ENCODE measurements around the gene ACADVL. TPM values are rescaled to one million over a fixed set of nuclear protein-coding genes. Genes with fewer than 3 reads are reported as not detected.

The ACADVL gene
- total and polyA plus RNA-seq, 9 donors = 277 to 638 (median 374) TPM

DNA sequence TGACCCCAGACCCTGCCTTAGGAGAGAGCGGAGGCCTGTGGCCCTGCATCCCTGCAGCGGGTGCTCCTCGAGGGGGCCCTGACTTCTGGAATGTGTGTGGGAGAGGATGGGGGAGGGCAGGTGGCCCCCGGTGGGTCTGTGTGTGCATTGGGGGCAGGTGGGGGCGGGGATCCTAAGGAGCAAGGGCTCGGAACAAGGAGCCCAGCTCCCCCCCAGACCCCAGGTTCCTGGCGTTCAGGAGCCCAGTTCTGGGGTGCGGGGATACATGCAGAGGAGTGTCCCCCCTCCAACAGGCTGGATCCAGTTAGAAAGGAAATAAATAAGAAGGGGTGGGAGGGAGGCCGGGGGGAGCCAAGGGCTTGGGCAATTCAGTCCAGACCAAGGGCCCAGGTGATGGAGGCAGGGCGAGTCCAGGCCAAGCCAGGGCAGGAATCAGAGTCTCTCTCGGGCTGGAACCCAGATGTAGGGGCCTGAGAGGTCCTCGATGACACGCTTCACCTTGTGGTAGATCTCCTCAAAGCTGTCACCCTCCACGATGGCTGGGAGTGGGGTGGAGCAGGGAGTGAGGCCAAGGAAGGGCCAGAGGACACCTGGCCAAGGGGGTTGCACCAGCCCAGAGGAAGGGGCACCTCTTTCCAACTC is 29.3 kb upstream of the ACADVL start:
- intact Hi-C loops (cut with DNase I) = no loop called here
- no peaks in the 10 kb centered on the region for H3K9me3 ChIP-seq
- DNase-seq = peak in 2 of 5 donors; percentile 20 to 36
- H3K27ac ChIP-seq = no peak overlapping the region
- H3K4me1 ChIP-seq (ENCODE audit: insufficient read depth) = no peaks in the 10 kb centered on the region
- WGBS, 3 donors = 75 to 81% (median 76%) methylated on average over 14 of the region's 14 CpGs
- H3K36me3 ChIP-seq = no peaks in the 10 kb centered on the region
- no peak overlapping the region for H3K4me3 ChIP-seq
- no peaks in the 10 kb centered on the region for H3K27me3 ChIP-seq
- TF ChIP-seq POLR2A (IDR thresholded peaks at IDR 0.05) (no peak), EP300 (IDR thresholded peaks at IDR 0.05) (no peak)
- TF ChIP-seq, protein P1, sequence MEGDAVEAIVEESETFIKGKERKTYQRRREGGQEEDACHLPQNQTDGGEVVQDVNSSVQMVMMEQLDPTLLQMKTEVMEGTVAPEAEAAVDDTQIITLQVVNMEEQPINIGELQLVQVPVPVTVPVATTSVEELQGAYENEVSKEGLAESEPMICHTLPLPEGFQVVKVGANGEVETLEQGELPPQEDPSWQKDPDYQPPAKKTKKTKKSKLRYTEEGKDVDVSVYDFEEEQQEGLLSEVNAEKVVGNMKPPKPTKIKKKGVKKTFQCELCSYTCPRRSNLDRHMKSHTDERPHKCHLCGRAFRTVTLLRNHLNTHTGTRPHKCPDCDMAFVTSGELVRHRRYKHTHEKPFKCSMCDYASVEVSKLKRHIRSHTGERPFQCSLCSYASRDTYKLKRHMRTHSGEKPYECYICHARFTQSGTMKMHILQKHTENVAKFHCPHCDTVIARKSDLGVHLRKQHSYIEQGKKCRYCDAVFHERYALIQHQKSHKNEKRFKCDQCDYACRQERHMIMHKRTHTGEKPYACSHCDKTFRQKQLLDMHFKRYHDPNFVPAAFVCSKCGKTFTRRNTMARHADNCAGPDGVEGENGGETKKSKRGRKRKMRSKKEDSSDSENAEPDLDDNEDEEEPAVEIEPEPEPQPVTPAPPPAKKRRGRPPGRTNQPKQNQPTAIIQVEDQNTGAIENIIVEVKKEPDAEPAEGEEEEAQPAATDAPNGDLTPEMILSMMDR (IDR thresholded peaks at IDR 0.05) = no peak

DNA sequence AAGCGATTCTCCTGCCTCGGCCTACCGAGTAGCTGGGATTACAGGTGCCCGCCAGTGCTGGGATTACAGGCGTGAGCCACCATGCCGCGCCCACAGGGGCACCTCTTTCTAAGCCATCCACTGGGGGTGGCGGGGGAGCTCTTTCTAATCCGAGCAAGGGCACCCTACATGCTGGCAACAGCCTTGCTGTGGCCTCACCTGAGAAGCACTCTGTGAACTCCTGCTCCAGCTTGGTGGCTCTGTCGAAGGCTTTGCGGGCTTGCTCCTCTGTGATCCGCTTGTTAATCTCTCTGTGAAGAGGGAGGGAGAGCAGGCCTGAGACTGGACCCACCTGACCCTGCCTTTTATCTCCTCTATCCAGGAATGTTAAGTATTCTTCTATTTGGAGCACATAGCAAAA is 28.7 kb upstream of the ACADVL start:
- H3K4me1 ChIP-seq (ENCODE audit: insufficient read depth) = no peaks in the 10 kb centered on the region
- no peaks in the 10 kb centered on the region for H3K27me3 ChIP-seq
- no peak overlapping the region for H3K4me3 ChIP-seq
- H3K9me3 ChIP-seq = no peaks in the 10 kb centered on the region
- no peak overlapping the region for H3K27ac ChIP-seq
- intact Hi-C loops (cut with DNase I) = no loop called here
- WGBS, 3 donors = 81 to 87% (median 83%) methylated on average over 12 of the region's 12 CpGs
- TF ChIP-seq, protein P1 (IDR thresholded peaks at IDR 0.05) = no peak
- no peak for TF ChIP-seq POLR2A (IDR thresholded peaks at IDR 0.05)
- no peak for TF ChIP-seq EP300 (IDR thresholded peaks at IDR 0.05)
- peak in 1 of 5 donors; percentile 44 for DNase-seq
- H3K36me3 ChIP-seq = no peaks in the 10 kb centered on the region

DNA sequence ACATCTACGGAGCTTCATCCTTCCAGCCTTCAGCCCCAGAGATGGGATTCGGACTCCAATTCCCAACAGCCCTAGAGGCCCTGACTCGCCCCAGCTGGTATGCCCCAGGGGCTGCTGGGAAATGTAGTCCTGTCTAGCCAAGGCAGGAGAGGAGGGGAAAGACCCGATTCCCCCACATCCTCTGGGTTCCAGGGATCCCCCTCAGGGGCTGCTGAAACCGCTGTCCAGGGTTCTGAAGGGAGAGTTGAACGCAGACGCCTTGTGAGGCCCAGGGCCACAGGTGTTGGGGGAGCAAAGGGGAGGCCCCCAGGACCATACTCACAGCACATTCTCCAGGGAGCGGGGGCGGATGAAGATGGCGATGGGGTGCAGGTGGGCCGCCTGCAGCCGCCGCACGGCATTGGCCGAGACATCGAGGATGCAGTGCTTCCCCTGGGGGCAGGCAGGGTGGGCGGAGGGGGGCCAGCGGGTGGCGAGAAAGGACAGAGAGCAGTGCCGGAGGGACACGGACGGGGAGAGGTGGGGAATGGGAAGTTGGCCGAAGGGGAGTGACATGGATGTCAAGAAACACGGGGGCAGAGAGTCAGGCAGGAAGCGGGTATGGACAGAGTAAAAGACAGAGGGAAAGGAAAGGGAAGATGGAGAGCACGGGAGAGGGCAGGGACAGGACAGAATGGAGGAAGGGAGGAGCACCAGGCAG is 28.0 kb upstream of the ACADVL start:
- 61 to 64% (median 64%) methylated on average over 26 of the region's 26 CpGs for WGBS, 3 donors
- H3K9me3 ChIP-seq = no peaks in the 10 kb centered on the region
- no peaks in the 10 kb centered on the region for H3K27me3 ChIP-seq
- intact Hi-C loops (cut with DNase I) = no loop called here
- H3K27ac ChIP-seq = no peak overlapping the region
- peak; percentile 53 to 71 (median 64) for DNase-seq
- H3K4me1 ChIP-seq (ENCODE audit: insufficient read depth) = no peaks in the 10 kb centered on the region
- H3K4me3 ChIP-seq = no peak overlapping the region
- TF ChIP-seq, protein P1 (IDR thresholded peaks at IDR 0.05) = no peak
- TF ChIP-seq EP300 (IDR thresholded peaks at IDR 0.05) = no peak
- TF ChIP-seq POLR2A (IDR thresholded peaks at IDR 0.05) = no peak
- no peaks in the 10 kb centered on the region for H3K36me3 ChIP-seq

DNA sequence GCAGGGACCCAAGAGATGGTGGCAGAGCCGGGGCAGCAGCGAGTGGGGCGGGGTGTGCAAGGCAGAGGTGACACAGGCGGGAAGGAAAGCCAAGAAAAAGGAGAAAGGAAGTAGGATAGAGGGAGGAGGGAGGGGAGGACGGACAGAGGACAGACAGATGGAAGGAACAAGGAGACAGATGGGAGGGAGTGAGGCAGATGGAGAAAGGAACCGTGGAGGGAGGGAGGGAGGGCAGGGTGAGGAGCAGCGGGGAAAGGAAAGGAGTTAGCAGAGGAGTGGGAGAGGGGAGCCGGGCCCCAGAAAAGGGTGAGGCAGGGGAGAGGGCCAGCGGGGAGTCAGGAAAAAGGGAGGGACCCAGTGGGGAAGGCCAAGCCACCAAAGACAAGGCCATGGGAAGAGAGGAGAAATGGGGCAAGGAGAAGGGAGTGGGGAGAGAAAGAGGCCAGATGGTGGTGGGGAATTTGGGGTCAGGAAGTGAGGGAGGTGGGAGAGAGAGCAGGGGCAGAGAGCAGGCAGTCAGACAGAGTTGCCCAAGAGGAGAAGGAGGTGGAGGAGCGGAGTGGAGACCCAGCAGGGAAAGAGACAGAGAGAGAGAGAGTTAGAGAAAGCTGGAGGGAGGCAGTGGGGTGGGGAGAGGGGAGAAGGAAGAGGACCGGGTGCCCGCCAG is 27.3 kb upstream of the ACADVL start:
- H3K9me3 ChIP-seq = no peaks in the 10 kb centered on the region
- no peak overlapping the region for H3K27ac ChIP-seq
- TF ChIP-seq EP300 (IDR thresholded peaks at IDR 0.05) (no peak), POLR2A (IDR thresholded peaks at IDR 0.05) (no peak)
- TF ChIP-seq, protein P1 (IDR thresholded peaks at IDR 0.05) = no peak
- no peaks in the 10 kb centered on the region for H3K27me3 ChIP-seq
- H3K36me3 ChIP-seq = no peaks in the 10 kb centered on the region
- no peak overlapping the region for H3K4me3 ChIP-seq
- 67 to 72% (median 68%) methylated on average over 12 of the region's 12 CpGs for WGBS, 3 donors
- intact Hi-C loops (cut with DNase I) = no loop called here
- no peaks in the 10 kb centered on the region for H3K4me1 ChIP-seq (ENCODE audit: insufficient read depth)
- DNase-seq = peak in 1 of 5 donors; percentile 33

All from ovary (tissue), 9 donors.